Activated CD4-positive, alpha-beta T cell treated with anti-CD3 and anti-CD28 coated beads for 36 hours (primary cell): Measurements from ENCODE around the gene SMAGP. TPM values are rescaled to one million over a fixed set of nuclear protein-coding genes. Genes with fewer than 3 reads are reported as not detected.

Experiments used
- ATAC-seq: fragments of 200-7000 bp; cut with Tn5 transposase; one replicate; pipeline ENCODE4 v1.10.0; 2021; ENCODE audit warnings: mild to moderate bottlenecking, moderate library complexity
- CTCF ChIA-PET: fragments of 350-600 bp; sonication (Branson Sonifier 250); formaldehyde crosslinking; loops from one replicate; lab custom pipeline; 2021; ENCODE audit warnings: antibody characterized with exemption; lab: Charles Lee
- POLR2A ChIA-PET: fragments of 350-600 bp; sonication (Branson Sonifier 250); formaldehyde crosslinking; loops from one replicate; lab custom pipeline; 2021; ENCODE audit warnings: antibody characterized with exemption, inconsistent platforms; lab: Charles Lee
- DNase-seq: peaks from one replicate; pipeline ENCODE4 v3.0.0-alpha.2; 2020
- H3K27ac Mint-ChIP-seq: one replicate; pipeline ENCODE4 v1.8.0; 2021; ENCODE audit warnings: mixed read lengths
- H3K27me3 Mint-ChIP-seq: one replicate; pipeline ENCODE4 v1.8.0; 2021; ENCODE audit warnings: mixed read lengths
- H3K36me3 Mint-ChIP-seq: one replicate; pipeline ENCODE4 v1.8.0; 2021; ENCODE audit warnings: low read depth, mixed read lengths
- H3K4me1 Mint-ChIP-seq: one replicate; pipeline ENCODE4 v1.8.0; 2021; ENCODE audit warnings: mixed read lengths
- H3K4me3 Mint-ChIP-seq: one replicate; pipeline ENCODE4 v1.8.0; 2021; ENCODE audit warnings: mild to moderate bottlenecking, moderate library complexity, mixed read lengths
- H3K9me3 Mint-ChIP-seq: one replicate; pipeline ENCODE4 v1.8.0; 2021; ENCODE audit warnings: low read depth, mixed read lengths
- intact Hi-C, 2 experiments: fragments of 100-400 bp; cut with DNase I in 1 of 2; cut with micrococcal nuclease in 1 of 2; formaldehyde crosslinking; loops; one replicate each; pipeline versions ENCODE4 v1.14.2 to v1.15.1; 2022 to 2024; cut with DNase I, micrococcal nuclease
- total RNA-seq, 2 experiments: library from RNA; stranded (reverse); gene quantifications; one replicate each; pipeline ENCODE4 v1.2.3, GENCODE V29; 2021

SMAGP gene
- total RNA-seq, 2 experiments from 2014 or later, result 0.69 to 0.86 TPM

DNA sequence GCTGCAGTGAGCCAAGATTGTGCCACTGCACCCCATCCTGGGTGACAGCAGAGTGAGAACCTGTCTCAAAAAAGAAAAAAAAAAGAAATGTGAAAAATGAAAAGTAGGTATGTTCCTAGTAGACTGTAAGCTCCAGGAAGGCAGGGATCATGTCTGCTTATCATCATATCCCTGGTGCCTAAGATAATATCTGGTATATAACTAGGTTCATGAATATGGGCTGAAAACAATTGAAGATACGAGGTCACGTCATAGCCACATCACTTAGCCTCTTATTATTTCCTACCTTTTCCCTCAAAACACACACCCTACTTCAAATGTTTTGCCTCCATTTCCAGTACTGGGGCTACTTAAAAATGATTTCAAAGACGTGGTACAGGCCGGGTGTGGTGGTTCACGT lies 55.3 kb downstream of the SMAGP start:
- H3K4me3 Mint-ChIP-seq, result no peak overlapping the region
- H3K9me3 Mint-ChIP-seq, result no peaks in the 10 kb centered on the region
- POLR2A ChIA-PET, result interaction anchor here (0.6 kb wide), 1 partner anchor 9 kb away, joined by 3 read pairs; no protein-coding TSS in a partner anchor
- H3K27ac Mint-ChIP-seq, result no peak overlapping the region
- intact Hi-C loops, result no loop called here
- peaks cover 16% of the 10 kb centered on the region for H3K4me1 Mint-ChIP-seq
- CTCF ChIA-PET, result interaction anchor here (1.0 kb wide), 1 partner anchor 126 kb away, joined by 4 read pairs; no protein-coding TSS in a partner anchor
- ATAC-seq (no peak), DNase-seq (no peak)
- H3K36me3 Mint-ChIP-seq, result peaks cover 2% of the 10 kb centered on the region
- H3K27me3 Mint-ChIP-seq, result no peaks in the 10 kb centered on the region

DNA sequence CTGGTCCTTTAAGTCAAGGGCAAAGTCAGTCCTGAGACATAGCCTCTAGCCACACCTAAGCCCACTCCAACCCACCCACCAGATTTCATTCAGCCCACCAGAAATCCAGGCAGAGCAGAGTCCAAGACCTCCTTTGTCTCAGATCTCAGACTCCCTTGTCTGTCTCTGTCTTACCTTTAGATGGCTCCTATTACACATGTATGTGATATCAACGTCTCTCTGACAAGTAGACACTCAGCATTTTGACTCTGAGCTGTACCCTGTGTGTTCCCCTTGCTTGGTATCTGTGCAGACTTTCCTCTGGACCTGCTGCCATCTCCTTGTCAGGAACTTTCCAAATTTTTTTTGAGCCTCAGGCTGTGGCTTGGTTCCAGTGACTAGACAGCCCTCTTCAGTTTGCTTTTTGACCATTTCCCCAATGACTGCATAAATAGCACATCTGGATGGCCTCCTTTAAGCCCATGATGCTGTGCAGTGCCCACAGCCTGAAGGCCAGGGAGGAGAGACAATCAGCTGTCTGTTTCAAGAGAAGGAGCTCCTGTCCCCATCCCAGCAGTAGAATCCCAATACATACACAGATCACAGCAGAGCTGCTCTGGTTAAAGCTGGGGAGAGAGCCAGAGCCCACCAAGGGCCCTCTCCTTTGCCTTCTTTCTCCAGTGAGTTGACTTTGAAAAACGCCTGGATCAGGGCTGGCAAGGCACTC lies 59.4 kb downstream of the SMAGP start:
- H3K36me3 Mint-ChIP-seq, result peaks cover 3% of the 10 kb centered on the region
- no peak for DNase-seq
- POLR2A ChIA-PET, result interaction anchor here (0.6 kb wide), 1 partner anchor 984 kb away, joined by 4 read pairs; no protein-coding TSS in a partner anchor
- intact Hi-C loops, result no loop called here
- CTCF ChIA-PET, result interaction anchor here (0.5 to 0.9 kb wide), 5 partner anchors 28 to 210 kb away, joined by 3 to 8 read pairs (median 3); partner anchors contain the start of gene DAZAP2
- no peak overlapping the region for H3K27ac Mint-ChIP-seq
- H3K9me3 Mint-ChIP-seq, result no peaks in the 10 kb centered on the region
- no peaks in the 10 kb centered on the region for H3K4me1 Mint-ChIP-seq
- no peak for ATAC-seq
- no peak overlapping the region for H3K4me3 Mint-ChIP-seq
- H3K27me3 Mint-ChIP-seq, result no peaks in the 10 kb centered on the region

DNA sequence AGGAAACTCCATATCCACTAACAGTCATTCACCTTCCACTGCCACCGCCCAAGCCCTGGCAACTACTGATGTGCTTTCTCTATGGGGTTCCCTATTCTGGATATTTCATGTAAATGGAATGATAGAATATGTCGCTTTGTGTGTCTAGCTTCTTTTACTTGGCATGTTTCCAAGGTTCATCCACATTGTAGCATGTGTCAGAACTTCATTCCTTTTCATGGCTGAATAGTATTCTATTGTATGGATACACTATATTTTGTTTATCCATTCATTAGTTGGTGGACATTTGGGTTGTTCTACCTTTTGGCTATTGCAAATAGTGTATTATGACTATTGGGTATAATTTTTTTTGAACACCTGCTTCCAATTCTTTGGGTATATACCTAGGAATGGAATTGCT lies 61.0 kb downstream of the SMAGP start:
- ChIA-PET POLR2A (no interaction called here), CTCF (interaction anchor here (0.7 to 1.0 kb wide), 2 partner anchors 9 to 26 kb away, joined by 3 to 6 read pairs; partner anchors contain the start of gene POU6F1)
- no peak for ATAC-seq
- Mint-ChIP-seq H3K27ac (no peak overlapping the region), H3K4me1 (peaks cover 2% of the 10 kb centered on the region), H3K36me3 (peaks cover 4% of the 10 kb centered on the region), H3K4me3 (no peak overlapping the region), H3K9me3 (no peaks in the 10 kb centered on the region), H3K27me3 (no peaks in the 10 kb centered on the region)
- intact Hi-C loops, result no loop called here
- DNase-seq, result no peak

DNA sequence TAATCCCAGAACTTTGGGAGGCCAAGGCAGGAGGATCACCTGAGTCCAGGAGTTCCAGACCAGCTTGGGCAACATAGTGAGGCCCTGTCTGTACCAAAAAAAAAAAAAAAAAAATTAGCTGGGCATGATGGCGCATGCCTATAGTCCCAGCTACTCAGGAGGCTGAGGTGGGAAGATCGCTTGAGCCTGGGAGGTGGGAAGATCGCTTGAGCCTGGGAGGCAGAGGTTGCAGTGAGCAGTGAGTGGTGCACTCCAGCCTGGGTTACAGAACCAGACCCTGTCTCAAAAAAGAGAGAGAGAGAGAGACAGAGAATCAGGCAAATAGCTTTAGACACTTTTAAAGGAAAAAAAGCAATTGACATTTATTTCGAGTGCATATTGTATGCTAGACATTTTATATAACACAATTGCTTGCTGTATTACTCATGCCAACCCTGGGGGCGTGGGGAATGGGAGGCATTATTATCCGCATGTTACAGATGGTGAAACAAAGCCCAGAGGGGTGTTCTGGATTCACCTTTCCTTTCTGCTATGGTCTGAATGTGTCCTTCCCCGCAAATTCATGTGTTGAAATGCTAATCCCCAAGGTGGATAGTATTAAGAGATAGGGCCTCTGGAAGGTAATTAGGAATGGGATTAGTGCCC lies 62.1 kb downstream of the SMAGP start:
- POLR2A ChIA-PET, result interaction anchor here (0.7 kb wide), 1 partner anchor 35 kb away, joined by 3 read pairs; no protein-coding TSS in a partner anchor

DNA sequence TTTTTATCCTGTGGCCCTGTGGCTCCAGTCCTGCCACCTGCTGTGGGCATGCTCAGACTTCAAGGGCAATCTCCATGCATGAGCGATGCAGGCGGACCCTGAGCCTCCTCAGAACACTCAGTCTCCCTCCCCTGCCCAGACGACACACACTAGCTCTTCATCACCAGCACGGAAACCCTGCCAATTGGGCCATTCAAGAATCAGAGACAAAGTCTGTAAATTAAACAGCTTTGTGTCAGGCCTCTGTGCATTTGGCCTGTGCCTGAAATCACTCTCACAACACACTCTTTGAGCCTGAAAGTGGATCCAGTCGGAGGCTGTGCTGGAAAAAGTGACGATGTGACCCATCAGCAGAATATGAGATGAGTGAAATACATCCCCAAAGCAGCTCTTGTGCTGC lies 64.9 kb downstream of the SMAGP start:
- DNase-seq (no peak), ATAC-seq (no peak)
- ChIA-PET POLR2A (no interaction called here), CTCF (interaction anchor here (0.6 to 0.7 kb wide), 3 partner anchors 27 to 344 kb away, joined by 4 to 5 read pairs (median 4); no protein-coding TSS in a partner anchor)
- intact Hi-C loops, result no loop called here
- H3K4me1 Mint-ChIP-seq, result peaks cover 19% of the 10 kb centered on the region
- no peaks in the 10 kb centered on the region for H3K27me3 Mint-ChIP-seq
- no peak overlapping the region for H3K4me3 Mint-ChIP-seq
- no peaks in the 10 kb centered on the region for H3K9me3 Mint-ChIP-seq
- peak overlapping the region; percentile 69 for H3K27ac Mint-ChIP-seq
- peaks cover 4% of the 10 kb centered on the region for H3K36me3 Mint-ChIP-seq

More for the DNA sequence above, 62.1 kb downstream of the SMAGP start:
- Mint-ChIP-seq H3K36me3 (peaks cover 4% of the 10 kb centered on the region), H3K9me3 (no peaks in the 10 kb centered on the region), H3K4me1 (peaks cover 8% of the 10 kb centered on the region), H3K27ac (no peak overlapping the region), H3K27me3 (no peaks in the 10 kb centered on the region), H3K4me3 (no peak overlapping the region)
- ATAC-seq (no peak), DNase-seq (no peak)
- CTCF ChIA-PET, result interaction anchor here (0.6 to 1.0 kb wide), 2 partner anchors 10 to 39 kb away, joined by 3 to 6 read pairs; partner anchors contain the start of gene POU6F1
- intact Hi-C loops, result no loop called here

DNA sequence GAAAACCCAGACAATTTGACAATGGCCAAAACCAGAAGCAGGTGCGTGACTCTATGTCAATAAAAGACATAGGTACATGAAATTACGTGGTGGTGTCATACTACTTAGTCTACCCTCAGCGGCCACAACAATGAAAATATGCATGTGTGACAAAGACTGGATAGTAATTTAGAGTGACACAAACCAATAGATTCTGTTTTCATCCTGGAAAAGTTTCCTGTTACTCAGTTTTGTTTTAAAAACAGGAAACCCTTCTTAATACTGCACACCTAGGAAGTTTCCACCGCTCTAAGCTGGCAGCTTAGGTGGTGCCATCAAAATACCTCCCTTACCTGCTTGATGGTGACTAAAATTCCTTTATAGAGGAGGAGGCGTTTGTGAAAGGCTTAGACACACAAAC lies 67.5 kb downstream of the SMAGP start:
- intact Hi-C loops, result no loop called here
- Mint-ChIP-seq H3K27ac (peak overlapping the region; percentile 71), H3K36me3 (peaks cover 8% of the 10 kb centered on the region), H3K9me3 (no peaks in the 10 kb centered on the region), H3K27me3 (no peaks in the 10 kb centered on the region), H3K4me3 (no peak overlapping the region), H3K4me1 (peaks cover 19% of the 10 kb centered on the region)
- CTCF ChIA-PET, result no interaction called here
- DNase-seq (peak; percentile 34), ATAC-seq (peak; percentile 82)
- POLR2A ChIA-PET, result no interaction called here

DNA sequence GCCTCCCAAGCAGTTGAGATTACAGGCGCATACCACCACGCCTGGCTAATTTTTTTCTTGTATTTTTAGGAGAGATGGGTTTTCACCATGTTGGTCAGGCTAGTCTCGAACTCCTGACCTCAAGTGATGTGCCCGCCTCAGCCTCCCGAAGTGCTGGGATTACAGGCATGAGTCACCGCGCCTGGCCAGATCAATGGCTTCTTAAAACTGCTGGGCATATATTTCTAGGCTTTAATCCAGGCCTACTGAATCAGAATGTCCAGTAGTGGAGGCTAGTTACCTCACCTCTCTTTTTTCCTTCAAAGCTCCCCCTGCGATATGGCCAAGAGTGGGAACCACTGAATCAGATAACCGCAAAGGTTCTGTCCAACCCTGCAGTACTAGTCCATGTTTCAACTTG lies 69.4 kb downstream of the SMAGP start:
- Mint-ChIP-seq H3K9me3 (no peaks in the 10 kb centered on the region), H3K4me3 (no peak overlapping the region), H3K27ac (no peak overlapping the region), H3K27me3 (no peaks in the 10 kb centered on the region), H3K36me3 (peaks cover 7% of the 10 kb centered on the region), H3K4me1 (peaks cover 19% of the 10 kb centered on the region)
- DNase-seq (no peak), ATAC-seq (no peak)
- intact Hi-C loops, result no loop called here
- ChIA-PET CTCF (interaction anchor here (1.1 kb wide), 1 partner anchor 52 kb away, joined by 3 read pairs; no protein-coding TSS in a partner anchor), POLR2A (no interaction called here)

DNA sequence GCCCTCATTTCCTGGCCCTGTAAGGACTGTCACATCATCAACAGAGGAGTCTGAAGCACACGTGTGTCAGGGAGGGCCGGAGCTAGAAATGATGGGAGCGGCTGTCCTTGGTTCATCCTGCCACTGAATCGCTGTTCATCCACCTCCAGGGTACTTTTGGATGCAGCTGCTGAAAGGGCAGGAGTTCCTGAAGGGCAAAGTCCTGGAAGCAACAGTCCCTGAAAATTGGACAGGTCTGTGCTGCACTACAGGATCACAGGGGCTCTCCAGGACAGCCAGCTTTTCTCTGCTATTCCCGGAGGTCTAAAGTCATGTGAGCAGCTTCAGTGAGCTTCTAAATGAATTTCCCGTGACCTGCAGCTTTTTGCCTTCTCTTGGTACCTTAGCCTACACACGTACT lies 70.1 kb downstream of the SMAGP start:
- no peaks in the 10 kb centered on the region for H3K27me3 Mint-ChIP-seq
- ATAC-seq, result no peak
- ChIA-PET CTCF (no interaction called here), POLR2A (no interaction called here)
- intact Hi-C loops, result no loop called here
- peaks cover 17% of the 10 kb centered on the region for H3K4me1 Mint-ChIP-seq
- no peak overlapping the region for H3K4me3 Mint-ChIP-seq
- H3K36me3 Mint-ChIP-seq, result peaks cover 5% of the 10 kb centered on the region
- H3K9me3 Mint-ChIP-seq, result no peaks in the 10 kb centered on the region
- no peak overlapping the region for H3K27ac Mint-ChIP-seq
- DNase-seq, result no peak

DNA sequence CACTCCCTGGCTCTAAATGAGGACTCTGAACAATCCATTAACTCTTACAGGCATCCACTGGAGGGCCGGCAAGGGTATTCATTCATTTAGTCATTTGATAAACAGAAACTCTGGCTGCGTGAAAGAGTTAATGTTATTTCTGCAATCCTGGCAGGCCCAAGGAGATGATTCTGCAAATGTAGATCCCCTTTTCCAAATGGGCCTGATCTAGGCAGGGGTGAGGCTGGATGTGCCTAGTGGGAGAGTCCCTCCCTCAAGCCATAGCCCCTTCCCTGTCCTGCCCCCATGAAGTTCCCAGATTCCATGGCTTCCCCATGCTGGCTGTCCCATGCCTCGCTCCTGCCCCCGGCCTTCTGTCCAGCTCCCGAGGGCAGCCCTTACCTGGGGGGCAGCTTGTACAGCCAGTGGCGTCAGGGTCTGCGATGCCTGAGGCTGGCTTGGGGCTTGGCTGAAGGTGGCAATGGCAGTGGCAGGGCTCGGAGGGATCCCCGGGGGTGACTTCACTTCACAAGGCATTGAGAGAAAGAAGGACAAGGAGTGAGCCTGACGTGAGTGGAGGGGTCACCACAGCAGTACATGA lies 70.8 kb downstream of the SMAGP start:
- CTCF ChIA-PET, result no interaction called here
- peaks cover 17% of the 10 kb centered on the region for H3K4me1 Mint-ChIP-seq
- POLR2A ChIA-PET, result no interaction called here

DNA sequence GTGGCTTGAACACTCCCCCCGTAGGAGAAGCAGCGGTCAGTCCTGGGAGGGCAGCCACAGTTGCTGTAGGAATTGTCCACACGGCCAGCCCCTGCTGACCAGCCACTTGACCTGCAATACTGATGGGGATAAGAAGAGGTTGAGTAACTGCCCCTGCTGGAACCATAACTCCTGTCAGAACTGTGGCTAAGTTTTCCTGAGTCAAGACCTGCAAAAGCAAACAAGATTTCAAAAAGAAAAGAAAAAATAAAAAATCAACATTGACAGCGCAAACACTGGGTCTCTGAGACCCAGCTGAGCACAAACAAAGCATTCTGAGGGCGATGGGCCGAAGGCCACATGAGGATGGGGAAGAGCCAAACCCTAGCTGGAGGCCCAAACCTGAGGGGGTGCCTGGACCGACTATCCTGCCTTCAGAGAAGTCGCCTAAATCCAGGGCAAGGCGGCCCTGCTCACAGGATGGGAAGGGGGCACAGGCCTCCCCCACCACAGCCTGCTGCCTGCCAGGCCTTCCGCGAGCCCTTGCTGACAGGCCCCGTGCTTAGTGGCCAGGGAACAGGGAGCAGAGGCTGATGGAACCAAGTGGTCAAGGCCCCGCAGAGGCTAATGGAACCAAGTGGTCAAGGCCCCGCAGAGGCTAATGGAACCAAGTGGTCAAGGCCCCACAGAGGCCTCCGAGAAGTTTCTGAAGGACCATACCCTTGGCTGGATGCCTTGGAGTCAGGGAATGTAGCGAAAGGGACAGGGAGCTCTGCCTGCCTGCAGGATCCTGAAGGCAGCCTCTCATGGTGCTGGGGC lies 71.4 kb downstream of the SMAGP start:
- no peaks in the 10 kb centered on the region for H3K27me3 Mint-ChIP-seq
- H3K27ac Mint-ChIP-seq, result no peak overlapping the region
- intact Hi-C loops, result no loop called here
- ChIA-PET POLR2A (no interaction called here), CTCF (no interaction called here)
- H3K4me3 Mint-ChIP-seq, result no peak overlapping the region
- no peaks in the 10 kb centered on the region for H3K9me3 Mint-ChIP-seq
- peaks cover 5% of the 10 kb centered on the region for H3K36me3 Mint-ChIP-seq
- H3K4me1 Mint-ChIP-seq, result peaks cover 17% of the 10 kb centered on the region
- no peak for DNase-seq
- ATAC-seq, result no peak

More for the DNA sequence above, 70.8 kb downstream of the SMAGP start:
- ATAC-seq (no peak), DNase-seq (no peak)
- H3K27me3 Mint-ChIP-seq, result no peaks in the 10 kb centered on the region
- intact Hi-C loops, result no loop called here
- no peaks in the 10 kb centered on the region for H3K9me3 Mint-ChIP-seq
- no peak overlapping the region for H3K27ac Mint-ChIP-seq
- H3K4me3 Mint-ChIP-seq, result no peak overlapping the region
- H3K36me3 Mint-ChIP-seq, result peaks cover 5% of the 10 kb centered on the region
